K562 (cell line): ENCODE data around the gene ANKRD44. TPM values are rescaled to one million over a fixed set of nuclear protein-coding genes. Genes with fewer than 3 reads are reported as not detected.

ENCODE experiments used
- ATAC-seq: fragments of 200-7000 bp; cut with Tn5 transposase; 3 replicates; pipeline ENCODE4 v1.9.1; 2020; ENCODE audit warnings: moderate library complexity
- BruUV-seq: library from RNA; stranded (reverse); fragments of 400-500 nt; replicated peaks from 2 replicates; lab custom pipeline; 2021; lab: Mats Ljungman, UMichigan
- CTCF ChIA-PET: fragments of 300-600 bp; formaldehyde crosslinking; extraction: SDS; loops from one replicate; lab custom pipeline; 2021; ENCODE audit warnings: low intra/inter-chr PET ratio; lab: Yijun Ruan, JAX
- POLR2A ChIA-PET: fragments of 300-600, 350-650 bp; sonication (Branson Sonifier 250); formaldehyde crosslinking; extraction: SDS; loops from one replicate; lab custom pipeline; 2021; ENCODE audit warnings: antibody characterized with exemption, inconsistent platforms; lab: Yijun Ruan, JAX
- DNase-seq, 4 experiments: peaks; one replicate each; pipeline versions ENCODE4 v3.0.0 to v3.0.0-alpha.2; 2011 to 2018; ENCODE audit warnings: low spot score in 3 of 4, mixed read lengths in 3 of 4; ENCODE audit errors: extremely low read depth in 1 of 4
- FAIRE-seq: peaks from 2 replicates; lab custom pipeline; 2011; peaks lifted over from hg19 to GRCh38; lab: Jason Lieb, UNC
- H2AFZ ChIP-seq: 2 replicates; pipeline ENCODE4 v1.6.0; 2011; ENCODE audit warnings: low read depth, low read length, control low read depth, inconsistent platforms
- H3K27ac ChIP-seq: fragments of 200-600 bp; 3 replicates; pipeline ENCODE4 v1.8.0; 2011; ENCODE audit warnings: low read depth, mild to moderate bottlenecking, control low read depth, inconsistent platforms, low read length, moderate library complexity, mixed read lengths; ENCODE audit errors: extremely low read depth
- H3K27me3 ChIP-seq, 2 experiments: fragments of 300-600 bp in 1 of 2; 2 replicates in 1 of 2; 3 replicates in 1 of 2; pipeline versions ENCODE4 v1.6.0 to v1.8.0; 2011; ENCODE audit warnings: inconsistent platforms in 2 of 2, low read length in 2 of 2, mild to moderate bottlenecking in 1 of 2, mixed read lengths in 1 of 2, moderate library complexity in 1 of 2; ENCODE audit not compliant: control insufficient read depth in 2 of 2, insufficient read depth in 2 of 2
- H3K36me3 ChIP-seq: fragments of 300-600 bp; 3 replicates; pipeline ENCODE4 v1.8.0; 2011; ENCODE audit warnings: mild to moderate bottlenecking, low read length, inconsistent platforms; ENCODE audit not compliant: control insufficient read depth, insufficient read depth
- H3K4me1 ChIP-seq, 2 experiments: fragments of 200-600 bp in 1 of 2; replicated peaks in 1 of 2; 2 replicates in 1 of 2; 3 replicates in 1 of 2; pipeline versions ENCODE4 v1.5.1 to v1.8.0; 2011; ENCODE audit warnings: inconsistent platforms in 2 of 2, low read length in 2 of 2, mild to moderate bottlenecking in 1 of 2, mixed read lengths in 1 of 2, moderate library complexity in 1 of 2; ENCODE audit not compliant: control insufficient read depth in 2 of 2, insufficient read depth in 2 of 2
- H3K4me2 ChIP-seq: 2 replicates; pipeline ENCODE4 v1.6.1; 2011; ENCODE audit warnings: low read length, control low read depth, inconsistent platforms, mixed read lengths; ENCODE audit not compliant: insufficient read depth
- H3K4me3 ChIP-seq: fragments of 200-600 bp; sonication (generic), shearing (Covaris generic); 2 replicates; pipeline ENCODE4 v1.5.1; 2016; ENCODE audit warnings: control low read depth, inconsistent platforms
- H3K79me2 ChIP-seq: fragments of 200-600 bp; 3 replicates; pipeline ENCODE4 v1.8.0; 2011; ENCODE audit warnings: low read length, inconsistent platforms; ENCODE audit not compliant: control insufficient read depth, insufficient read depth
- H3K9ac ChIP-seq, 2 experiments: 2 replicates each; pipeline versions ENCODE4 v1.6.0 to v1.6.1; 2011; ENCODE audit warnings: low read depth in 2 of 2, low read length in 2 of 2, control low read depth in 1 of 2, inconsistent platforms in 1 of 2, mild to moderate bottlenecking in 1 of 2, mixed read lengths in 1 of 2; ENCODE audit not compliant: insufficient read depth in 1 of 2
- H3K9me1 ChIP-seq: one replicate; pipeline ENCODE4 v1.6.0; 2011; ENCODE audit warnings: inconsistent platforms, mild to moderate bottlenecking, low read length, moderate library complexity; ENCODE audit not compliant: control insufficient read depth, insufficient read depth
- H3K9me3 ChIP-seq: replicated peaks from 2 replicates; pipeline ENCODE4 v1.5.1; 2011; ENCODE audit warnings: low read depth, low read length, inconsistent platforms; ENCODE audit not compliant: control insufficient read depth, insufficient read depth
- H4K20me1 ChIP-seq: replicated peaks from 2 replicates; pipeline ENCODE4 v1.6.1; 2011; ENCODE audit warnings: low read length, inconsistent platforms, mixed read lengths; ENCODE audit not compliant: control insufficient read depth, insufficient read depth
- CCNT2 ChIP-seq: IDR thresholded peaks from 2 replicates; pipeline ENCODE4 v1.6.1; 2011; ENCODE audit warnings: borderline replicate concordance, low read depth, mild to moderate bottlenecking, moderate library complexity, mixed read lengths, low read length; ENCODE audit not compliant: insufficient read length; ENCODE audit errors: extremely low read depth
- CREB1 ChIP-seq, 2 experiments: sonication (generic) in 1 of 2; formaldehyde crosslinking in 1 of 2; IDR thresholded peaks; 2 replicates each; pipeline versions ENCODE4 v1.6.1 to v1.8.0; 2012 to 2022; ENCODE audit warnings: inconsistent platforms in 1 of 2, mild to moderate bottlenecking in 1 of 2, missing genetic modification reagents in 1 of 2, moderate library complexity in 1 of 2
- CTBP1 ChIP-seq: fragments of 450-650 bp; IDR thresholded peaks from 2 replicates; pipeline ENCODE4 v1.6.1; 2016; ENCODE audit warnings: borderline replicate concordance
- ILF3 ChIP-seq: fragments of 450-650 bp; IDR thresholded peaks from 2 replicates; pipeline ENCODE4 v1.6.1; 2018; ENCODE audit warnings: antibody characterized with exemption, mild to moderate bottlenecking, moderate library complexity, borderline replicate concordance
- MCM5 ChIP-seq: fragments of 450-650 bp; IDR thresholded peaks from 2 replicates; pipeline ENCODE4 v1.6.1; 2016; ENCODE audit warnings: low read depth
- MYNN ChIP-seq, 2 experiments: sonication (generic); formaldehyde crosslinking in 1 of 2; IDR thresholded peaks; 2 replicates each; pipeline versions ENCODE4 v1.5.0 to v1.6.1; 2016 to 2020; ENCODE audit warnings: antibody characterized with exemption in 1 of 2, missing genetic modification reagents in 1 of 2
- PRPF4 ChIP-seq: fragments of 200-400 bp; formaldehyde crosslinking; IDR thresholded peaks from one replicate; pipeline ENCODE4 v1.6.1; 2017; ENCODE audit warnings: low read length, low read depth, mild to moderate bottlenecking; ENCODE audit not compliant: insufficient read depth, poor library complexity, severe bottlenecking
- ZMIZ1 ChIP-seq, 2 experiments: fragments of 150-350 bp in 1 of 2; IDR thresholded peaks; 2 replicates each; pipeline ENCODE4 v1.6.1; 2012 to 2016; ENCODE audit warnings: low read depth in 2 of 2, low read length in 2 of 2, mild to moderate bottlenecking in 1 of 2, moderate library complexity in 1 of 2
- WGBS: fragments of 100-300 bp; shearing (Covaris generic); methylation state at CpG from one replicate; pipeline ENCODE4 v1.1.6; 2016; ENCODE audit warnings: low coverage, mixed read lengths; ENCODE audit not compliant: insufficient coverage; ENCODE audit errors: missing lambda C conversion rate; 5-methylcytosine and 5-hydroxymethylcytosine counted together
- in situ Hi-C: fragments of 300-500 bp; cut with MboI; formaldehyde crosslinking; loops from 4 replicates; pipeline ENCODE4 v1.15.0; 2018; ENCODE audit warnings: inconsistent platforms, mixed read lengths
- intact Hi-C: fragments of 100-400 bp; cut with micrococcal nuclease; formaldehyde crosslinking; loops from 2 replicates; pipeline ENCODE4 v1.14.2; 2022
- polyA plus RNA-seq, 8 experiments: library from polyadenylated mRNA; depleted of rRNA in 4 of 8; stranded (reverse) in 5 of 8; unstranded in 3 of 8; fragments of >200 nt; fragmentation: Nextera tagmentation in 2 of 8; fragmentation: Illumina TruSeq in 1 of 8; extraction: Ambion mirVana in 2 of 8; extraction: Trizol in 1 of 8; gene quantifications; 2 replicates each; pipeline versions ENCODE4 v1.2.1 to v1.2.3, GENCODE V29; 2011 to 2014; ENCODE audit warnings: inconsistent platforms in 1 of 8, missing spikeins in 1 of 8
- total RNA-seq, 7 experiments: library from RNA; depleted of rRNA in 6 of 7; stranded (reverse); fragments of >200 nt in 6 of 7; fragmentation: Illumina TruSeq in 2 of 7; extraction: Trizol in 2 of 7; gene quantifications; 2 replicates each; pipeline versions ENCODE4 v1.2.1 to v1.2.3, GENCODE V29; 2011 to 2021; ENCODE audit warnings: low replicate concordance in 1 of 7
- TF ChIP-seq, protein P1 (sequence below), 2 experiments: fragments of 450-650 bp; IDR thresholded peaks; 2 replicates each; pipeline ENCODE4 v1.6.1; 2016; ENCODE audit warnings: mild to moderate bottlenecking in 2 of 2, borderline replicate concordance in 1 of 2, low read depth in 1 of 2, moderate library complexity in 1 of 2

Gene ANKRD44
- total and polyA plus RNA-seq, 9 of the 15 experiments (the other 6 are each of a cell fraction or from before 2014, with no cell fraction given), result 0.03 to 0.64 (median 0.07) TPM; not detected in 3

DNA sequence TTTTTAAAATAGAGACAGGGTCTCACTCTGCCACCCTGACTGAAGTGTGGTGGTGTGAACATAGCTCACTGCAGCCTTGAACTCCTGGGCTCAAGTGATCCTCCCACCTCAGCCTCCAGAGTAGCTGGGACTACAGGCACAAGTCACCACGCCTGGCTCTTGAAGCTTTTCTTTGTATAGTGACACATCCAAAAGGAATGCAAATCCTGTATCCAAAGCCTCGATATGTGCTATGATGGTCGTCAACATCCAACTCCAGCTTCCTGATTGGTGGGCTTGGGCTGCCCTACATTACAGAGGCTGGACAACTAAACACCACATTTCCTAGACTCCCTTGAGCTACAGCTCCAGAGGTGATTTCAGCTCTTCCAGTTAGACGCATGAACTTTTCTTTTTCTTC lies 282.4 kb downstream of the ANKRD44 start:
- 0% methylated on average over 4 of the region's 4 CpGs for WGBS
- no peaks in the 10 kb centered on the region for H3K4me1 ChIP-seq
- no peaks in the 10 kb centered on the region for H3K27me3 ChIP-seq
- BruUV-seq, result no TSS peak
- no peaks in the 10 kb centered on the region for H3K36me3 ChIP-seq
- no peak overlapping the region for H3K4me2 ChIP-seq
- H3K9ac ChIP-seq, result no peak overlapping the region
- no peaks in the 10 kb centered on the region for H3K9me3 ChIP-seq
- intact Hi-C loops (no loop called here), in situ Hi-C loops (no loop called here)
- ATAC-seq (no peak), DNase-seq (no peak), FAIRE-seq (no peak)
- no peak overlapping the region for H3K27ac ChIP-seq
- POLR2A ChIA-PET, result no interaction called here
- CTCF ChIA-PET, result no interaction called here
- no peaks in the 10 kb centered on the region for H4K20me1 ChIP-seq
- no peak overlapping the region for H3K4me3 ChIP-seq
- H2AFZ ChIP-seq, result no peak overlapping the region
- no peaks in the 10 kb centered on the region for H3K79me2 ChIP-seq
- no peaks in the 10 kb centered on the region for H3K9me1 ChIP-seq
- TF ChIP-seq CCNT2, result no peak
- no peak for TF ChIP-seq ILF3
- no peak for TF ChIP-seq MCM5
- no peak for TF ChIP-seq CREB1 (IDR thresholded peaks at IDR 0.05)
- TF ChIP-seq CREB1 (CRISPR knock-in tag; IDR thresholded peaks at IDR 0.05), result no peak
- no peak for TF ChIP-seq ZMIZ1 (IDR thresholded peaks at IDR 0.05; ENCODE audit: low read depth in 2 of 2, low read length in 2 of 2)
- TF ChIP-seq MYNN (IDR thresholded peaks at IDR 0.05), result no peak
- TF ChIP-seq MYNN (CRISPR knock-in tag; IDR thresholded peaks at IDR 0.05), result no peak
- TF ChIP-seq, protein P1, sequence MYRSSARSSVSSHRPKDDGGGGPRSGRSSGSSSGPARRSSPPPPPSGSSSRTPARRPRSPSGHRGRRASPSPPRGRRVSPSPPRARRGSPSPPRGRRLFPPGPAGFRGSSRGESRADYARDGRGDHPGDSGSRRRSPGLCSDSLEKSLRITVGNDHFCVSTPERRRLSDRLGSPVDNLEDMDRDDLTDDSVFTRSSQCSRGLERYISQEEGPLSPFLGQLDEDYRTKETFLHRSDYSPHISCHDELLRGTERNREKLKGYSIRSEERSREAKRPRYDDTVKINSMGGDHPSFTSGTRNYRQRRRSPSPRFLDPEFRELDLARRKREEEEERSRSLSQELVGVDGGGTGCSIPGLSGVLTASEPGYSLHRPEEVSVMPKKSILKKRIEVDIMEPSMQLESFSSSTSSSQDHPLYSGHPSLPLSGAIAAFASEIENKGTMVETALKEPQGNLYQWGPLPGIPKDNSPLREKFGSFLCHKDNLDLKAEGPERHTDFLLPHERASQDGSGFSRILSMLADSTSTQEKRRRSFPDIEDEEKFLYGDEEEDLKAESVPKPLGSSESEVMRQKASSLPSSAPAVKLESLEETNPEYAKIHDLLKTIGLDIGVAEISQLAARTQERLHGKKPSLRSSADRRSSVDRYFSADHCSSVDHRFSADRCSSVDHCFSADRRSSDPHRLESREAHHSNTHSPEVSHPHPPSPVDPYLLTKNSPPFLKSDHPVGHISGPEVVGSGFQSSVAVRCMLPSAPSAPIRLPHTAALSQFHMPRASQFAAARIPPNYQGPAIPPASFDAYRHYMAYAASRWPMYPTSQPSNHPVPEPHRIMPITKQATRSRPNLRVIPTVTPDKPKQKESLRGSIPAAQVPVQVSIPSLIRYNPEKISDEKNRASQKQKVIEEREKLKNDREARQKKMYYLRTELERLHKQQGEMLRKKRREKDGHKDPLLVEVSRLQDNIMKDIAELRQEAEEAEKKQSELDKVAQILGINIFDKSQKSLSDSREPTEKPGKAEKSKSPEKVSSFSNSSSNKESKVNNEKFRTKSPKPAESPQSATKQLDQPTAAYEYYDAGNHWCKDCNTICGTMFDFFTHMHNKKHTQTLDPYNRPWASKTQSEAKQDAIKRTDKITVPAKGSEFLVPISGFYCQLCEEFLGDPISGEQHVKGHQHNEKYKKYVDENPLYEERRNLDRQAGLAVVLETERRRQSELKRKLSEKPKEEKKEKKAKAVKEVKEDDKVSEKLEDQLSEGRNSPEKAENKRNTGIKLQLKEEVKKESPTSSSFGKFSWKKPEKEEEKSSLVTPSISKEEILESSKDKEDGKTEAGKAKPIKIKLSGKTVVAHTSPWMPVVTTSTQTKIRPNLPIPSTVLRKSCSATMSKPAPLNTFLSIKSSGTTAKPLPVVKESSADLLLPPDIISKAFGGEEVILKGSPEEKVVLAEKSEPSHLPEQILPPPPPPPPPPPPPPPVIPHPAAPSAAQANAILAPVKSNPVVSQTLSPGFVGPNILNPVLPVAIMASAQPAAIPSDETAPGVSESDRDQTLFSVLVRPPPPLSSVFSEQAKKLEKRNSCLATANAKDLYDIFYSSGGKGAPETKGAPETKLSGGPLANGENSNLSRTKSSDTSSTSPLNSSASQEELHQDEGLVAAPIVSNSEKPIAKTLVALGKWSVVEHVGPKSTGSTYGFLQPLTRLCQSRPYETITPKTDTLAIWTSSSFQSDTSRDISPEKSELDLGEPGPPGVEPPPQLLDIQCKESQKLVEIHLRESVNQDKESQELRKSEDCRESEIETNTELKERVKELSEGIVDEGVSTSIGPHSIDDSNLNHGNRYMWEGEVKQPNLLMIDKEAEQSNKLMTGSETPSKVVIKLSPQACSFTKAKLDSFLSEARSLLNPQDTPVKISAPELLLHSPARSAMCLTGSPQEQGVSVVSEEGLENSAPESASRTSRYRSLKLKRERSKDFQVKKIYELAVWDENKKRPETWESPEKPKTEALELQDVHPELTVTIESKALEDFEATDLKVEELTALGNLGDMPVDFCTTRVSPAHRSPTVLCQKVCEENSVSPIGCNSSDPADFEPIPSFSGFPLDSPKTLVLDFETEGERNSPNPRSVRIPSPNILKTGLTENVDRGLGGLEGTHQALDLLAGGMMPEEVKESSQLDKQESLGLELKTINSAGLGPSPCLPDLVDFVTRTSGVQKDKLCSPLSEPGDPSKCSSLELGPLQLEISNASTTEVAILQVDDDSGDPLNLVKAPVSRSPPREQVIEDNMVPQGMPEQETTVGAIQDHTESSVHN (IDR thresholded peaks at IDR 0.05; ENCODE audit: borderline replicate concordance in 1 of 2, low read depth in 1 of 2), result no peak
- no peak for TF ChIP-seq CTBP1
- TF ChIP-seq PRPF4, result no peak
